CD4-positive, alpha-beta T cell (primary cell): ENCODE data around the gene PGLYRP4. TPM values are rescaled to one million over a fixed set of nuclear protein-coding genes. Genes with fewer than 3 reads are reported as not detected.

ENCODE experiments used
- ATAC-seq: fragments of 200-7000 bp; cut with Tn5 transposase; one replicate; pipeline ENCODE4 v1.10.0; 2022; ENCODE audit warnings: mild to moderate bottlenecking; ENCODE audit not compliant: poor library complexity
- CTCF ChIA-PET: fragments of 350-600 bp; sonication (Branson Sonifier 250); formaldehyde crosslinking; loops from one replicate; lab custom pipeline; 2021; ENCODE audit warnings: antibody characterized with exemption, inconsistent platforms; lab: Charles Lee
- POLR2A ChIA-PET: fragments of 350-600 bp; sonication (Branson Sonifier 250); formaldehyde crosslinking; loops from one replicate; lab custom pipeline; 2021; ENCODE audit warnings: antibody characterized with exemption, inconsistent platforms; lab: Charles Lee
- DNase-seq, 14 experiments: peaks; one replicate each; pipeline ENCODE4 v3.0.0-alpha.2; 2013 to 2020; ENCODE audit warnings: mixed read lengths in 2 of 14
- H3K27ac ChIP-seq, 2 donors: one replicate each; pipeline versions ENCODE4 v1.5.1 to v1.7.0; 2013; ENCODE audit warnings: low read length in 2 of 2, low read depth in 1 of 2, mild to moderate bottlenecking in 1 of 2
- H3K27me3 ChIP-seq, 2 experiments: 1 replicate in 1 of 2; 2 replicates in 1 of 2; pipeline versions ENCODE4 v1.6.1 to v1.7.0; 2013; ENCODE audit warnings: low read length in 2 of 2, control low read depth in 1 of 2, mild to moderate bottlenecking in 1 of 2, moderate library complexity in 1 of 2; ENCODE audit not compliant: insufficient read depth in 2 of 2, control insufficient read depth in 1 of 2
- H3K36me3 ChIP-seq: one replicate; pipeline ENCODE4 v1.6.1; 2013; ENCODE audit warnings: low read length, control low read depth; ENCODE audit not compliant: insufficient read depth
- H3K4me1 ChIP-seq: one replicate; pipeline ENCODE4 v1.6.1; 2013; ENCODE audit warnings: low read length, control low read depth; ENCODE audit not compliant: insufficient read depth
- H3K4me3 ChIP-seq: one replicate; pipeline ENCODE4 v1.5.1; 2013; ENCODE audit warnings: mild to moderate bottlenecking, low read length, moderate library complexity
- H3K9me3 ChIP-seq, 2 experiments: 1 replicate in 1 of 2; 2 replicates in 1 of 2; pipeline versions ENCODE4 v1.6.1 to v1.7.0; 2013; ENCODE audit warnings: low read length in 2 of 2, mild to moderate bottlenecking in 2 of 2, control low read depth in 1 of 2, moderate library complexity in 1 of 2; ENCODE audit not compliant: control insufficient read depth in 1 of 2, insufficient read depth in 1 of 2
- H3K27ac Mint-ChIP-seq: one replicate; pipeline ENCODE4 v1.8.0; 2020; ENCODE audit warnings: mixed read lengths
- H3K27me3 Mint-ChIP-seq: one replicate; pipeline ENCODE4 v1.8.0; 2021; ENCODE audit warnings: mixed read lengths
- H3K36me3 Mint-ChIP-seq: one replicate; pipeline ENCODE4 v1.8.0; 2021; ENCODE audit warnings: low read depth, mixed read lengths
- H3K4me1 Mint-ChIP-seq: one replicate; pipeline ENCODE4 v1.8.0; 2021; ENCODE audit warnings: low read depth, mixed read lengths
- H3K4me3 Mint-ChIP-seq: one replicate; pipeline ENCODE4 v1.8.0; 2020; ENCODE audit warnings: mild to moderate bottlenecking, mixed read lengths
- H3K9me3 Mint-ChIP-seq: one replicate; pipeline ENCODE4 v1.8.0; 2020; ENCODE audit warnings: mixed read lengths
- CTCF ChIP-seq: fragments of 200-600 bp; IDR thresholded peaks from one replicate; pipeline ENCODE4 v1.8.0; 2022; ENCODE audit warnings: antibody characterized with exemption, mild to moderate bottlenecking
- intact Hi-C, 2 experiments: fragments of 100-400 bp; cut with DNase I in 1 of 2; cut with micrococcal nuclease in 1 of 2; formaldehyde crosslinking; loops; one replicate each; pipeline versions ENCODE4 v1.15.1 to v1.9.0; 2023 to 2025; cut with DNase I, micrococcal nuclease
- total RNA-seq, 174 experiments: library from RNA in 2 of 174; stranded (reverse) in 2 of 174; gene quantifications; one replicate each; pipeline ENCODE4 v1.2.3 and lab custom pipeline; 2021 to 2026

Gene PGLYRP4
- total RNA-seq, 2 experiments from 2014 or later: not detected

DNA sequence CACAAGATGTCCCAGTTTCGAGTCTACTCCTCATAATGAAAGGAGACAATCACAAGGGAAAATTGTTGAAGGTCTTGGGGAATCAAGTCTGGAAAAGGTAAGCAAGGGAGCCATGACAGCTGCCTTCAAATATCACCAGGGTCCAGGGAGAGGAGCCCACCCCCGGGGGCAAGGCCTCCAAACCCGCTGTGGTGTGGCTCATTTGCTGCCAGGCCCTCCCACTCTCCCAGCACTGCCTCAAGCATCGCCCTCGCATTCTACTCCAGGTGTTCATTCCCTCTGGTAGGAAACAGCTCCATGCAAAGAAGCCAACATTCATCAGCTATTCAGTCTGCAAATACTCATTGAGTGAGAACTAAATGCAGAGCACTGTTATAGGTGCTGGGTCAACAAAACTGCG lies 17.6 kb upstream of the PGLYRP4 start:
- H3K4me1 ChIP-seq: no peaks in the 10 kb centered on the region
- intact Hi-C loops: no loop called here
- no peak overlapping the region for H3K4me3 Mint-ChIP-seq
- no peaks in the 10 kb centered on the region for H3K9me3 Mint-ChIP-seq
- no peaks in the 10 kb centered on the region for H3K4me1 Mint-ChIP-seq
- no peaks in the 10 kb centered on the region for H3K36me3 Mint-ChIP-seq
- no peaks in the 10 kb centered on the region for H3K27me3 Mint-ChIP-seq
- ATAC-seq (no peak), DNase-seq (no peak)
- H3K27ac Mint-ChIP-seq: no peak overlapping the region
- TF ChIP-seq CTCF: no peak
- no peaks in the 10 kb centered on the region for H3K9me3 ChIP-seq
- no peak overlapping the region for H3K4me3 ChIP-seq
- H3K36me3 ChIP-seq: no peaks in the 10 kb centered on the region
- no peaks in the 10 kb centered on the region for H3K27me3 ChIP-seq
- ChIA-PET POLR2A (no interaction called here), CTCF (no interaction called here)
- H3K27ac ChIP-seq: no peak overlapping the region

DNA sequence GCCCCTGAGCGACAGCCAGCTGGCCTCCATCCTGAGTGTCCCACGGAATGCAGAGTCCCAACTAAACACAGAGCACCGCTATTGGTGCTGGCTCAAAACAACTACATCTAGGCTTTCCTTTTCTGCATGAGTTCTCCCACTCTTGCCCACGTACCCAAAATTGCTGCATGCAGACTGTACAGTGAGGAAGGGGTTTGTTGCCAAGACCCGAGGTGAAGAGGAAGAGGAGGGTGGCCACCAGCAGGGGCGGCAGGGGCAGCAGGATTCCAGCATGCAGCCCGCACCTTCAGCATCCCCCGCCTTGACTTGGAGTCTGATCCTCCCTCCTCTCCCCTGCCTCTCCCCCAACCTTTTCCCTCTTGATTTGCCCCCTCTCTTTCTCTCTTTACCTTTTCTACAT lies 17.1 kb upstream of the PGLYRP4 start:
- Histone ChIP-seq H3K9me3 (no peaks in the 10 kb centered on the region), H3K27ac (no peak overlapping the region), H3K27me3 (no peaks in the 10 kb centered on the region), H3K4me3 (no peak overlapping the region), H3K36me3 (no peaks in the 10 kb centered on the region), H3K4me1 (no peaks in the 10 kb centered on the region)
- TF ChIP-seq CTCF: no peak
- Mint-ChIP-seq H3K27me3 (no peaks in the 10 kb centered on the region), H3K36me3 (no peaks in the 10 kb centered on the region), H3K4me1 (no peaks in the 10 kb centered on the region), H3K27ac (no peak overlapping the region), H3K4me3 (no peak overlapping the region), H3K9me3 (no peaks in the 10 kb centered on the region)
- ChIA-PET CTCF (interaction anchor here (0.7 kb wide), 1 partner anchor 13 kb away, joined by 3 read pairs; no protein-coding TSS in a partner anchor), POLR2A (no interaction called here)
- intact Hi-C loops: no loop called here
- DNase-seq: no peak
- ATAC-seq: no peak

DNA sequence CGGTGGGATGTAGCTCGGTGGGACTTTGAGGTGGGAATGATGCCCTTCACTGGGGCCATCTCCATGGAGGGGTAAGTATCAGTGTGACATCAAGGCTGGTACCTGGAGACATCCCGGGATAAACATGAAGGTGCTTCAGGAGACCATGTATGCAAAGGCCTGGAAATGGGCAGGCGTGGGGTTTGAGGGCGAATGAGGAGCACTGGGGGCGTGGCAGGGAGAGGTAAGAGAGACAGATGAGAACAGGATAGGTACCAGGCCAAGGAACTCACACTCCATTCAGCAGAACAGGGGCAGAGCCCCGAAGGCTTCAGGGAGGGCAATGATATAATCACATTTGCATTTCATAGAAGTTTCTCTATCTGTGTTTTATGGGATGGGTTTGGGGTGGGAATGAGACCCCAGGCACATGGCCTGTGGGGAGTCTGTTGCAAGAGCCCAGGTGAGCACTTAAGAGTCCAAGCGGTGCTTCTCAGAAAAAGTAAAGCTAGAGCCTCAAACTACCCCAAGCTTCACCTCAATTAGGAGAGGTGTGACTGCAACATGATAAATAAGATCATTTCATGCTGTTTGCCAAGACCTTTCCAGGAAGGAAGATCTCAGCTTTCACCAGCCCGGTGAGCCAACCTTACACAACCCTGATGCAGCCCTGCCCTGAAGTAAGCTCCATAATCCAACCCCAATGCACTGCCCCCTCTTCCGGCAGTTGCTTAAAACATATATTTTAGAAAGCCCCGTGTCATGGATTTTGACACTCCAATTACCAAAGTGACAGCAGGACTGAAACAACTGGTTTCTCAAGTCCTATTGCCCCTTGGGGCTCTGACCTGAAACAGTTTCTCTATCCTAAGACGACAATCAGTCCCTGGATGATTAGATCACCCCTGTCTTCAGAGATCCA lies 16.4 kb upstream of the PGLYRP4 start:
- ChIA-PET CTCF (interaction anchor here (0.7 kb wide), 1 partner anchor 13 kb away, joined by 3 read pairs; no protein-coding TSS in a partner anchor), POLR2A (no interaction called here)
- no peak for ATAC-seq
- Mint-ChIP-seq H3K4me3 (no peak overlapping the region), H3K4me1 (no peaks in the 10 kb centered on the region), H3K36me3 (no peaks in the 10 kb centered on the region), H3K9me3 (no peaks in the 10 kb centered on the region), H3K27me3 (no peaks in the 10 kb centered on the region), H3K27ac (no peak overlapping the region)
- Histone ChIP-seq H3K36me3 (no peaks in the 10 kb centered on the region), H3K9me3 (no peaks in the 10 kb centered on the region), H3K4me1 (no peaks in the 10 kb centered on the region), H3K27me3 (no peaks in the 10 kb centered on the region), H3K27ac (no peak overlapping the region), H3K4me3 (no peak overlapping the region)
- no peak for TF ChIP-seq CTCF
- intact Hi-C loops: no loop called here
- DNase-seq: no peak
